Stomach (tissue), 9 donors: ENCODE measurements around the gene C3orf70. TPM values are rescaled to one million over a fixed set of nuclear protein-coding genes. Genes with fewer than 3 reads are reported as not detected.
A peak's percentile ranks its signal among the peaks of the same experiment; 100 is the strongest.
"Not testable (repeated sequence)": the region's sequence is repeated elsewhere in the genome, so short reads cannot be mapped to it uniquely, and the experiment has no call there.

Source experiments
- DNase-seq, 2 donors: peaks; one replicate each; pipeline versions ENCODE4 v3.0.0 to v3.0.0-alpha.2; 2013 to 2019
- H3K27ac ChIP-seq, 5 donors: fragments of 200-600 bp in 4 of 5; sonication (generic) in 4 of 5; one replicate each; pipeline ENCODE4 v1.5.1; 2013 to 2019; ENCODE audit warnings: mild to moderate bottlenecking in 1 of 5, moderate library complexity in 1 of 5
- H3K27me3 ChIP-seq, 3 donors: fragments of 200-600 bp; sonication (generic); one replicate each; pipeline ENCODE4 v1.5.1; 2017 to 2019; ENCODE audit warnings: mixed run types in 1 of 3
- H3K36me3 ChIP-seq, 4 donors: fragments of 200-600 bp; sonication (generic); 1 replicate in 3 of 4; 2 replicates in 1 of 4; pipeline ENCODE4 v1.5.1; 2016 to 2019
- H3K4me1 ChIP-seq, 4 donors: fragments of 200-600 bp; sonication (generic); one replicate each; pipeline ENCODE4 v1.5.1; 2016 to 2019
- H3K4me3 ChIP-seq, 4 donors: fragments of 200-600 bp; sonication (generic) in 3 of 4; one replicate each; pipeline ENCODE4 v1.5.1; 2016 to 2019; ENCODE audit warnings: mild to moderate bottlenecking in 1 of 4
- H3K9me3 ChIP-seq, 4 donors: fragments of 200-600 bp; sonication (generic); one replicate each; pipeline ENCODE4 v1.5.1; 2016 to 2019
- CTCF ChIP-seq, 7 experiments: fragments of 450-650 bp in 4 of 7; fragments of 200-600 bp in 3 of 7; sonication (generic) in 3 of 7; IDR thresholded peaks; one replicate each; pipeline ENCODE4 v1.5.1; 2016 to 2019; ENCODE audit warnings: antibody characterized with exemption in 7 of 7, control low read depth in 2 of 7, mild to moderate bottlenecking in 1 of 7
- EP300 ChIP-seq: sonication (generic); formaldehyde crosslinking; IDR thresholded peaks from one replicate; pipeline ENCODE4 v1.6.1; 2017; ENCODE audit warnings: antibody characterized with exemption
- POLR2A ChIP-seq, 4 donors: fragments of 450-650 bp; IDR thresholded peaks; one replicate each; pipeline ENCODE4 v1.6.1; 2016; ENCODE audit warnings: antibody characterized with exemption in 4 of 4, control low read depth in 2 of 4, mild to moderate bottlenecking in 1 of 4, moderate library complexity in 1 of 4
- POLR2AphosphoS5 ChIP-seq, 3 donors: sonication (generic); formaldehyde crosslinking; IDR thresholded peaks; one replicate each; pipeline ENCODE4 v1.6.1; 2016; ENCODE audit warnings: antibody characterized with exemption in 3 of 3
- WGBS, 5 donors: extraction: QIAGEN DNeasy Blood & Tissue Kit in 3 of 5; methylation state at CpG; one replicate each; pipeline versions ENCODE4 v1.1.5 to v1.1.7; 2013 to 2018; 5-methylcytosine and 5-hydroxymethylcytosine counted together
- intact Hi-C: fragments of 100-400 bp; cut with DNase I; formaldehyde crosslinking; loops from one replicate; pipeline ENCODE4 v1.15.1; 2023; ENCODE audit warnings: low total_unique reads
- polyA plus RNA-seq, 3 donors: library from polyadenylated mRNA; stranded (reverse); fragments of 200-250 nt; gene quantifications; one replicate each; pipeline ENCODE4 v1.2.3, GENCODE V29; 2013
- total RNA-seq, 5 donors: library from RNA; depleted of rRNA; stranded (reverse); fragments of >200 nt; gene quantifications; one replicate each; pipeline versions ENCODE4 v1.1.0 to v1.2.3, GENCODE V29; 2014 to 2016
- donor health status: healthy with polysubstance abuse.
- donor health status: Bipolar disorder and iron deficiency.
- donor health status: healthy.

Gene C3orf70
- total and polyA plus RNA-seq, 8 donors = 0.92 to 33.5 (median 6.6) TPM

DNA sequence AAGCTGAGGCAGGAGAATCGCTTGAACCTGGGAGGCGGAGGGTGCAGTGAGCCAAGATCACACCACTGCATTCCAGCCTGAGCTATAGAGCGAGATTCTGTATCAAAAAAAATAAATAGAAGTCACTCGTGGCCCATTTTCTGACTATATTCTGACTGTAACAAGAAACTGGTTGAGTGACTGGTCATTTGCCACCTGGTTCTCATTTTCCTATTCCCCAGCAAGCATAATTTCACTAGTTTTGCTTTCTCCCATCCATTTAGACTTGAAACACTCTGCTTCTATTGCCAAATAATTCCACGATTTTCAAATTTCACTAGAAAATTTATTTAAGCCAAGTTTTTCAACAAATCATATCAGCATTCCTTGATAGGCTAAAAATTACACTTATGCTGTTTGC, 40.7 kb downstream of the C3orf70 start:
- H3K9me3 ChIP-seq = peaks cover 0 to 5% (median 0%) of the 10 kb centered on the region in 4 donors

GRCh38 chr3:185109012-185109411, 43.8 kb downstream of the C3orf70 start:
- WGBS, 5 donors = 82 to 97% (median 90%) methylated on average over 2 of the region's 2 CpGs
- H3K27me3 ChIP-seq, H3K27ac ChIP-seq, intact Hi-C loops, H3K36me3 ChIP-seq, H3K4me1 ChIP-seq, H3K4me3 ChIP-seq, DNase-seq: not testable (repeated sequence)
- peaks cover 0 to 23% (median 7%) of the 10 kb centered on the region in 4 donors for H3K9me3 ChIP-seq

More for the DNA sequence above, 40.7 kb downstream of the C3orf70 start:
- WGBS, 5 donors = 68 to 89% (median 82%) methylated on average over 5 of the region's 5 CpGs
- Histone ChIP-seq H3K4me3 (no peak overlapping the region), H3K36me3 (no peaks in the 10 kb centered on the region), H3K27ac (no peak overlapping the region), H3K27me3 (no peaks in the 10 kb centered on the region), H3K4me1 (peaks cover 0 to 4% (median 0%) of the 10 kb centered on the region in 4 donors)
- no peak for DNase-seq
- intact Hi-C loops = no loop called here
- TF ChIP-seq CTCF (IDR thresholded peaks at IDR 0.05) (no peak), POLR2AphosphoS5 (IDR thresholded peaks at IDR 0.05) (no peak), POLR2A (IDR thresholded peaks at IDR 0.05) (no peak), EP300 (no peak)

DNA sequence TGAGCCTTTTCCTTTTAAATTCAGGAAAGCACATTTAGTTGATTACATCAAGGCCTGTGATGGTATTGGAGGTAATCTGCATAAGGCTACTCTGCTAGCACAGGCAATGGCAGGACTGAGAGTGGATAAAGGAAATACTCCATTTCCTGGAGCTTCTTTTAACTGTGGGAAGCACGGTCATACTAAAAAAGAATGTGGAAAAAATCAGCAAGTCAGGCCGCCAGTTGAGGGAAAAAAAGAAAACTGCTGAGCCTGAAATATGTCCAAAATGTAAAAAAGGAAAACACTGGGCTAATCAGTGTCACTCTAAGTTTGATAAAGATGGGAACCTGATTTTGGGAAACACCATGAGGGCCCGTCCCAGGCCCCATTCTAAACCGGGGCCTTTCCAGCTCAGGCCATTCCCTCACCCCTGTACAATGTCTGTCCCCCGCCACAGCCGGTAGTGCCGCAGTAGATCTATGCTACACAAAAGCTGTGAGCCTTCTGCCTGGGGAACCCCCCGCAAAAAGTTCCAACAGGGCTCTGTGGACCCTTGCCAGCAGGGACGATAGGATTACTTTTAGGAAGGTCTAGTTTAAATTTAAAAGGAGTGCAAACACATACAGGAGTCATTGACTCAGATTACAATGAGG, 46.5 kb downstream of the C3orf70 start:
- H3K4me3 ChIP-seq, H3K4me1 ChIP-seq, H3K27me3 ChIP-seq, H3K36me3 ChIP-seq, intact Hi-C loops, H3K27ac ChIP-seq: not testable (repeated sequence)
- 53 to 74% (median 64%) methylated on average over 9 of the region's 9 CpGs for WGBS, 5 donors
- peak in 1 of 2 donors; percentile 17 for DNase-seq
- peaks cover 0 to 29% (median 13%) of the 10 kb centered on the region in 4 donors for H3K9me3 ChIP-seq

DNA sequence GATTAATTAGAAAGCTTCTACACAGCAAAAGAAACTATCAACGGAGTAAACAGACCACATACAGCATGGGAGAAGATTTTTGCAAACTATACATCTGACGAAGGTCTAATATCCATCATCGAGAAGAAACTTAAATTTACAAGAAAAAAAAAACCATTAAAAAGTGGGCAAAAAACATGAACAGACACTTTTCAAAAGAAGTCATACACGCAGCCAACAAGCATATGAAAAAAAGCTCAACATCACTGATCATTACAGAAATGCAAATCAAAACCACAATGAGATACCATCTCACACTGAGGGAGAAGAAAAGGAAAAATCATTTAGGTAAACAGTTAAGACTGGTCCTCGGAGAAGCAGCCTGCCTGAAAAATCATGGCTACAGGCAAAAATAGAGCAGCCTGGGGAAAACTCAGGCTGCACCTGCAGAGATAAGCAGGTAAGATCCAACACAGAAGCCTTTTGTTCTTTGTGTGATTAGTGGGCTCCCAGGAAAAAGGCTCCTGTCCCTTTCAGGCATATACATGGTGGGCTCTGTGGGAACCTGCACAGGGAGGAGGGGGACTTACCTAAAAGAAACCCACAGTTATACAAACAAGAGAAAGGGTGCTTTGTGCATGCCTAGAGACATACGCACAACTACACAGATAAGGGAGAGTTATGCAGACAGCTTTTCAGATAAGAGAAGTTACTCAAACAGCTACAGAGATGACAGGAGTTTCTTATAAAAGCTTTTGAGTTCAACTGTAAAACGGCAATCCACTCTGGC, 49.3 kb downstream of the C3orf70 start:
- DNase-seq = no peak
- no peak overlapping the region for H3K27ac ChIP-seq
- H3K9me3 ChIP-seq = peaks cover 0 to 30% (median 12%) of the 10 kb centered on the region in 4 donors
- H3K36me3 ChIP-seq = no peaks in the 10 kb centered on the region
- intact Hi-C loops = no loop called here
- no peak overlapping the region for H3K4me3 ChIP-seq
- H3K4me1 ChIP-seq = peaks cover 0 to 4% (median 0%) of the 10 kb centered on the region in 4 donors
- TF ChIP-seq EP300 (no peak), POLR2A (IDR thresholded peaks at IDR 0.05) (no peak), POLR2AphosphoS5 (IDR thresholded peaks at IDR 0.05) (no peak), CTCF (IDR thresholded peaks at IDR 0.05) (no peak)
- WGBS, 5 donors = 58 to 73% (median 64%) methylated on average over 7 of the region's 7 CpGs
- H3K27me3 ChIP-seq = no peaks in the 10 kb centered on the region

GRCh38 chr3:185094697-185095096, 58.2 kb downstream of the C3orf70 start:
- intact Hi-C loops = no loop called here
- Histone ChIP-seq H3K27me3 (no peaks in the 10 kb centered on the region), H3K27ac (no peak overlapping the region), H3K4me3 (no peak overlapping the region), H3K36me3 (no peaks in the 10 kb centered on the region), H3K4me1 (no peaks in the 10 kb centered on the region), H3K9me3 (peaks cover 0 to 4% (median 0%) of the 10 kb centered on the region in 4 donors)
- WGBS, 5 donors = 61 to 80% (median 76%) methylated on average over 4 of the region's 4 CpGs
- no peak for TF ChIP-seq EP300
- DNase-seq = no peak

DNA sequence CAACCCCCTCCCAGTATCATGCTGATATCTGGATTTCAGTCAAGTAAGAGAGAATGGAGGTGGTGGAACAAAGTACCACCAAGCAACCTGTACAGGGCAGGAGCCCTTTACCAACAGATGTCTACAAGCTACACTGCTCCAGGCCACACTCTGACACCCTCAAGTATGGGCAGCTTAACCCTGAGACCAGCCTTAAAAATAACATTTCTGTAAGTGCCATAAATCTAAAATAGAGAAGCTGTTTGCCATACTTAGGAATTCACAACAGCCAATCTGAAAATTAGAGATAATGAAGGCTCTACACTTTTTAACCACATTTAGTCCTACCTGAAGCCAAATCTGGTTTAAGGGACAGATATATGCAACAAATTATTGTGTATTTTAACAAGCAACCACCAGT, 59.7 kb downstream of the C3orf70 start:
- no peak for DNase-seq
- intact Hi-C loops = no loop called here
- Histone ChIP-seq H3K27ac (no peak overlapping the region), H3K4me3 (no peak overlapping the region), H3K9me3 (no peaks in the 10 kb centered on the region), H3K27me3 (no peaks in the 10 kb centered on the region), H3K36me3 (no peaks in the 10 kb centered on the region), H3K4me1 (no peaks in the 10 kb centered on the region)
- TF ChIP-seq POLR2AphosphoS5 (IDR thresholded peaks at IDR 0.05) (no peak), CTCF (IDR thresholded peaks at IDR 0.05) (no peak), POLR2A (IDR thresholded peaks at IDR 0.05) (no peak), EP300 (no peak)
